NCI-H524 (cell line): ENCODE data around the gene ALDOB.
A peak's percentile ranks its signal among the peaks of the same experiment; 100 is the strongest.

Experiments used
- DNase-seq, 2 experiments: peaks; one replicate each; lab custom pipeline; 2025; lab: John Stamatoyannopoulos, UW

Gene ALDOB

GRCh38 chr9:101455656-101456240 is 20.2 kb upstream of the ALDOB start:
- no peak for DNase-seq

GRCh38 chr9:101453776-101454570 is 18.4 kb upstream of the ALDOB start:
- no peak for DNase-seq

- DNase-seq: no peak
Measured at GRCh38 chr9:101451498-101451897, 15.9 kb upstream of the ALDOB start.

- DNase-seq: no peak
Measured at GRCh38 chr9:101450931-101451330, 15.4 kb upstream of the ALDOB start.

- DNase-seq: peak; percentile 82 to 88
Measured at GRCh38 chr9:101449071-101449721, 13.6 kb upstream of the ALDOB start.

GRCh38 chr9:101448680-101449070 is 13.1 kb upstream of the ALDOB start:
- no peak for DNase-seq

- DNase-seq: no peak
Measured at GRCh38 chr9:101446732-101447131, 11.2 kb upstream of the ALDOB start.

GRCh38 chr9:101445353-101446029 is 9.9 kb upstream of the ALDOB start:
- no peak for DNase-seq

- peak; percentile 99 for DNase-seq
Measured at GRCh38 chr9:101443364-101443771, 7.8 kb upstream of the ALDOB start.

GRCh38 chr9:101442736-101443135 is 7.2 kb upstream of the ALDOB start:
- no peak for DNase-seq

GRCh38 chr9:101442318-101442717 is 6.7 kb upstream of the ALDOB start:
- DNase-seq: no peak

GRCh38 chr9:101440714-101441230 is 5.2 kb upstream of the ALDOB start:
- DNase-seq: no peak

GRCh38 chr9:101438523-101438922 is 2.9 kb upstream of the ALDOB start:
- DNase-seq: no peak

- no peak for DNase-seq
Measured at GRCh38 chr9:101437806-101438232, 2.2 kb upstream of the ALDOB start.

- DNase-seq: no peak
Measured at GRCh38 chr9:101434998-101435397, 576 bp downstream of the ALDOB start.

- DNase-seq: no peak
Measured at GRCh38 chr9:101433229-101433628, 2.3 kb downstream of the ALDOB start.

- no peak for DNase-seq
Measured at GRCh38 chr9:101432740-101433139, 2.8 kb downstream of the ALDOB start.

GRCh38 chr9:101432171-101432570 is 3.4 kb downstream of the ALDOB start:
- no peak for DNase-seq

GRCh38 chr9:101429736-101430135 is 5.8 kb downstream of the ALDOB start:
- no peak for DNase-seq

- DNase-seq: no peak
Measured at GRCh38 chr9:101428909-101429308, 6.7 kb downstream of the ALDOB start.

GRCh38 chr9:101427957-101428655 is 7.5 kb downstream of the ALDOB start:
- no peak for DNase-seq

GRCh38 chr9:101427358-101427757 is 8.2 kb downstream of the ALDOB start:
- DNase-seq: no peak
